ENCODE measurements around the gene MMP11. TPM values are rescaled to one million over a fixed set of nuclear protein-coding genes. Genes with fewer than 3 reads are reported as not detected.
A peak's percentile ranks its signal among the peaks of the same experiment; 100 is the strongest.

MMP11 gene
- total and polyA plus RNA-seq, 2 experiments from 2014 or later, result 5.3 to 17.4 TPM

DNA sequence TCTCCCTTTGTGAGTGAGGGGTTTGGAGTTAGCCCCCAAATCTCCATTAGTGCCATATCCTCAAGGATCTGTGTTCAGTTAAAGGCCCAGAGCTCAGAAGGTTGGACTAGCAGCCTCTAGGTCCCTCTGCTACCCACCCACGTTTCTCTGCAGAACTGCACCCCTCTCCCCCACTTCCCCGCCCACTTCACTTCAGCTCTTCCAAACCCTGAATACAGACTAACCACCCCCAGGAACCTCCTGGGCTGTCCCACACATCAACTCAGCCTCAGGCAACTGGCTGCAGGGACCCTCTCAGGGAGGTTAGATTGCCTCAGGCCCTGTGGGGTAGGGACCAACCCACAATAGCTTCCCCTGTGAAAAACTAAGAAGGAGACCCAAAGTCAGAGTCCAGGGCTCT is 19.3 kb upstream of the MMP11 start (continued):
- TF ChIP-seq, protein P1, sequence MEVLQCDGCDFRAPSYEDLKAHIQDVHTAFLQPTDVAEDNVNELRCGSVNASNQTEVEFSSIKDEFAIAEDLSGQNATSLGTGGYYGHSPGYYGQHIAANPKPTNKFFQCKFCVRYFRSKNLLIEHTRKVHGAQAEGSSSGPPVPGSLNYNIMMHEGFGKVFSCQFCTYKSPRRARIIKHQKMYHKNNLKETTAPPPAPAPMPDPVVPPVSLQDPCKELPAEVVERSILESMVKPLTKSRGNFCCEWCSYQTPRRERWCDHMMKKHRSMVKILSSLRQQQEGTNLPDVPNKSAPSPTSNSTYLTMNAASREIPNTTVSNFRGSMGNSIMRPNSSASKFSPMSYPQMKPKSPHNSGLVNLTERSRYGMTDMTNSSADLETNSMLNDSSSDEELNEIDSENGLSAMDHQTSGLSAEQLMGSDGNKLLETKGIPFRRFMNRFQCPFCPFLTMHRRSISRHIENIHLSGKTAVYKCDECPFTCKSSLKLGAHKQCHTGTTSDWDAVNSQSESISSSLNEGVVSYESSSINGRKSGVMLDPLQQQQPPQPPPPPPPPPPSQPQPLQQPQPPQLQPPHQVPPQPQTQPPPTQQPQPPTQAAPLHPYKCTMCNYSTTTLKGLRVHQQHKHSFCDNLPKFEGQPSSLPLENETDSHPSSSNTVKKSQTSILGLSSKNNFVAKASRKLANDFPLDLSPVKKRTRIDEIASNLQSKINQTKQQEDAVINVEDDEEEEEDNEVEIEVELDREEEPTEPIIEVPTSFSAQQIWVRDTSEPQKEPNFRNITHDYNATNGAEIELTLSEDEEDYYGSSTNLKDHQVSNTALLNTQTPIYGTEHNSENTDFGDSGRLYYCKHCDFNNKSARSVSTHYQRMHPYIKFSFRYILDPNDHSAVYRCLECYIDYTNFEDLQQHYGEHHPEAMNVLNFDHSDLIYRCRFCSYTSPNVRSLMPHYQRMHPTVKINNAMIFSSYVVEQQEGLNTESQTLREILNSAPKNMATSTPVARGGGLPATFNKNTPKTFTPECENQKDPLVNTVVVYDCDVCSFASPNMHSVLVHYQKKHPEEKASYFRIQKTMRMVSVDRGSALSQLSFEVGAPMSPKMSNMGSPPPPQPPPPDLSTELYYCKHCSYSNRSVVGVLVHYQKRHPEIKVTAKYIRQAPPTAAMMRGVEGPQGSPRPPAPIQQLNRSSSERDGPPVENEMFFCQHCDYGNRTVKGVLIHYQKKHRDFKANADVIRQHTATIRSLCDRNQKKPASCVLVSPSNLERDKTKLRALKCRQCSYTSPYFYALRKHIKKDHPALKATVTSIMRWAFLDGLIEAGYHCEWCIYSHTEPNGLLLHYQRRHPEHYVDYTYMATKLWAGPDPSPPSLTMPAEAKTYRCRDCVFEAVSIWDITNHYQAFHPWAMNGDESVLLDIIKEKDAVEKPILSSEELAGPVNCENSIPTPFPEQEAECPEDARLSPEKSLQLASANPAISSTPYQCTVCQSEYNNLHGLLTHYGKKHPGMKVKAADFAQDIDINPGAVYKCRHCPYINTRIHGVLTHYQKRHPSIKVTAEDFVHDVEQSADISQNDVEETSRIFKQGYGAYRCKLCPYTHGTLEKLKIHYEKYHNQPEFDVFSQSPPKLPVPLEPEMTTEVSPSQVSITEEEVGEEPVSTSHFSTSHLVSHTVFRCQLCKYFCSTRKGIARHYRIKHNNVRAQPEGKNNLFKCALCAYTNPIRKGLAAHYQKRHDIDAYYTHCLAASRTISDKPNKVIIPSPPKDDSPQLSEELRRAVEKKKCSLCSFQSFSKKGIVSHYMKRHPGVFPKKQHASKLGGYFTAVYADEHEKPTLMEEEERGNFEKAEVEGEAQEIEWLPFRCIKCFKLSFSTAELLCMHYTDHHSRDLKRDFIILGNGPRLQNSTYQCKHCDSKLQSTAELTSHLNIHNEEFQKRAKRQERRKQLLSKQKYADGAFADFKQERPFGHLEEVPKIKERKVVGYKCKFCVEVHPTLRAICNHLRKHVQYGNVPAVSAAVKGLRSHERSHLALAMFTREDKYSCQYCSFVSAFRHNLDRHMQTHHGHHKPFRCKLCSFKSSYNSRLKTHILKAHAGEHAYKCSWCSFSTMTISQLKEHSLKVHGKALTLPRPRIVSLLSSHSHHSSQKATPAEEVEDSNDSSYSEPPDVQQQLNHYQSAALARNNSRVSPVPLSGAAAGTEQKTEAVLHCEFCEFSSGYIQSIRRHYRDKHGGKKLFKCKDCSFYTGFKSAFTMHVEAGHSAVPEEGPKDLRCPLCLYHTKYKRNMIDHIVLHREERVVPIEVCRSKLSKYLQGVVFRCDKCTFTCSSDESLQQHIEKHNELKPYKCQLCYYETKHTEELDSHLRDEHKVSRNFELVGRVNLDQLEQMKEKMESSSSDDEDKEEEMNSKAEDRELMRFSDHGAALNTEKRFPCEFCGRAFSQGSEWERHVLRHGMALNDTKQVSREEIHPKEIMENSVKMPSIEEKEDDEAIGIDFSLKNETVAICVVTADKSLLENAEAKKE (CRISPR knock-in tag; IDR thresholded peaks at IDR 0.05), result no peak
- no peak for TF ChIP-seq CREB1 (CRISPR knock-in tag; IDR thresholded peaks at IDR 0.05; ENCODE audit: low read depth)
- no peak for TF ChIP-seq NANOG (IDR thresholded peaks at IDR 0.05; ENCODE audit: borderline replicate concordance)
- TF ChIP-seq EZH2phosphoT487 (IDR thresholded peaks at IDR 0.05; ENCODE audit: unreplicated experiment), result no peak

DNA sequence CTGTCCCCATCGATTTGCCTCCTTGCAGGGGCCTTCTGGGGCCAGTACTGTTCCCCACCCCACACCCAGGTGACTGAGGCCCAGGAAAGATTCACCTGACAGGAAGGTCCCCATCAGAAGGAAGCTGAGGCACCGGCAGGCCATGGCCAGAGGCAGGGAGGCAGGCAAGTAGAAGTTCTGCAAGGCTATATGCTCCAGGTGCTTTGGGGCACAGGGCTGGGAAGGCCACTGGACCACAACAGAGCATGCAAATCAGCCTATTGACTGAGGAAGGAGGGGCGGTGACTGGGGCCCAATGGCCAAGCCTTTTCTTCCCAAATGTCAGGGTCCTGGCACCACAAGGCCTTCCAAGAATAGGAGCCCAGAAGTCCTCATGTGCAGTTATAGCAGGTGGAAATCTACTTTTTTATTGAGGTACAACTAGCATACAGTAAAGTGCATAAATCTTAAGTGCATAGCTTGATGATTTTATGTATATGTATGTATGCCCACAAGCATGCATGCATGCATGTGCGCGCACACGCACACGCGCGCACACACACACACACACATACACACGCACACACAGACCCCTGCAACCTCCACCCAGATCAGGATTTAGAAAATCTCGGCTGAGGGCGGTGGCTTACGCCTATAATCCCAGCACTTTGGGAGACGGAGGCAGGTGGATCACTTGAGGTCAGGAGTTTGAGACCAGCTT is 18.3 kb upstream of the MMP11 start, which contains the start of gene VPREB3:
VPREB3 (minus strand) TSS at position 206 of the 700 bp plus-strand sequence; CDS start at position 144, 62 bp downstream.
- H3K27ac ChIP-seq (ENCODE audit: low read depth), result no peak within 1 kb of the TSS
- H4K20me1 ChIP-seq (replicated peaks; ENCODE audit: insufficient read depth), result no peaks in the 10 kb centered on the region
- TF ChIP-seq CREB1 (CRISPR knock-in tag; IDR thresholded peaks at IDR 0.05; ENCODE audit: low read depth) (no peak), ZNF114 (CRISPR knock-in tag; IDR thresholded peaks at IDR 0.05) (no peak), JUNB (IDR thresholded peaks at IDR 0.05; ENCODE audit: unreplicated experiment) (no peak), NANOG (IDR thresholded peaks at IDR 0.05; ENCODE audit: borderline replicate concordance) (no peak), STAT1 (IDR thresholded peaks at IDR 0.05; ENCODE audit: unreplicated experiment) (no peak)
- no peak within 1 kb of the TSS for H3K4me3 Mint-ChIP-seq
- no peaks in the 10 kb centered on the region for H3K36me3 Mint-ChIP-seq (ENCODE audit: low read depth)
- DNase-seq (ENCODE audit: low spot score), result peak; percentile 41
- H3K4me2 ChIP-seq, result no peak within 1 kb of the TSS
- no peaks in the 10 kb centered on the region for H3K9me2 ChIP-seq (ENCODE audit: insufficient read depth)
- H3K4me3 ChIP-seq, result no peak within 1 kb of the TSS
- H3K27ac Mint-ChIP-seq, result no peak within 1 kb of the TSS
- H3K4me1 ChIP-seq (ENCODE audit: insufficient read depth), result peaks cover 18% of the 10 kb centered on the region
- no peaks in the 10 kb centered on the region for H3K27me3 ChIP-seq (ENCODE audit: insufficient read depth)
- no peaks in the 10 kb centered on the region for H3K9me3 Mint-ChIP-seq
- H3K79me2 ChIP-seq (replicated peaks; ENCODE audit: insufficient read depth), result no peaks in the 10 kb centered on the region
- peak within 1 kb of the TSS; percentile 74; the same call in 1 of the 2 replicates for H2AFZ ChIP-seq
- 0 out of 2 replicates have a peak, but pooled peaks cover 5% of the 10 kb centered on the region for H3F3A ChIP-seq (replicated peaks; ENCODE audit: low read depth)
- peak; percentile 7 for ATAC-seq
- no peaks in the 10 kb centered on the region for H3K36me3 ChIP-seq (ENCODE audit: insufficient read depth)
- peaks cover 34% of the 10 kb centered on the region for H3K4me1 Mint-ChIP-seq
- H3K27me3 Mint-ChIP-seq (ENCODE audit: insufficient read depth, low read depth, poor library complexity), result peaks cover 13% of the 10 kb centered on the region
